Panc1 (cell line): ENCODE data around the gene EIF4ENIF1. TPM values are rescaled to one million over a fixed set of nuclear protein-coding genes. Genes with fewer than 3 reads are reported as not detected.
A peak's percentile ranks its signal among the peaks of the same experiment; 100 is the strongest.

Experiments used
- ATAC-seq: fragments of 200-7000 bp; cut with Tn5 transposase; 2 replicates; pipeline ENCODE4 v1.9.1; 2020; ENCODE audit warnings: mild to moderate bottlenecking, moderate library complexity
- BruUV-seq: library from RNA; stranded (reverse); fragments of 400-500 nt; replicated peaks from 2 replicates; lab custom pipeline; 2021; lab: Mats Ljungman, UMichigan
- CTCF ChIA-PET: fragments of 300-600 bp; sonication (Branson Sonifier 250); formaldehyde crosslinking; loops from one replicate; lab custom pipeline; 2022; ENCODE audit warnings: antibody characterized with exemption; lab: Charles Lee
- POLR2A ChIA-PET: fragments of 300-600 bp; sonication (Branson Sonifier 250); formaldehyde crosslinking; loops from one replicate; lab custom pipeline; 2022; ENCODE audit warnings: antibody characterized with exemption; lab: Charles Lee
- DNase-seq: peaks from one replicate; pipeline ENCODE4 v3.0.0-alpha.2; 2010; ENCODE audit warnings: low read depth, low spot score
- H3K27ac ChIP-seq: 2 replicates; pipeline ENCODE4 v1.5.1; 2011; ENCODE audit warnings: mild to moderate bottlenecking, low read length, inconsistent platforms
- H3K27me3 ChIP-seq: fragments of 200-500 bp; sonication (Bioruptor generic); 2 replicates; pipeline ENCODE4 v1.6.0; 2014; ENCODE audit warnings: low read length, inconsistent platforms; ENCODE audit not compliant: control insufficient read depth, insufficient read depth
- H3K36me3 ChIP-seq: fragments of 200-500 bp; sonication (Bioruptor generic); 2 replicates; pipeline ENCODE4 v1.5.1; 2014; ENCODE audit warnings: inconsistent platforms, mild to moderate bottlenecking, low read length, moderate library complexity; ENCODE audit not compliant: control insufficient read depth, insufficient read depth
- H3K4me1 ChIP-seq: 2 replicates; pipeline ENCODE4 v1.5.1; 2011; ENCODE audit warnings: inconsistent platforms, mild to moderate bottlenecking, low read length, moderate library complexity; ENCODE audit not compliant: control insufficient read depth, insufficient read depth
- H3K4me3 ChIP-seq, 2 experiments: 2 replicates each; pipeline ENCODE4 v1.5.1; 2011 to 2012; ENCODE audit warnings: low read depth in 2 of 2, low read length in 2 of 2, mild to moderate bottlenecking in 2 of 2, inconsistent platforms in 1 of 2, moderate library complexity in 1 of 2
- H3K9me3 ChIP-seq: fragments of 200-500 bp; sonication (Bioruptor generic); 2 replicates; pipeline ENCODE4 v1.5.1; 2014; ENCODE audit warnings: low read depth, mild to moderate bottlenecking, inconsistent platforms, low read length, moderate library complexity; ENCODE audit not compliant: control insufficient read depth, insufficient read depth
- CTCF ChIP-seq: fragments of 450-650 bp; IDR thresholded peaks from 2 replicates; pipeline ENCODE4 v1.5.1; 2017; ENCODE audit warnings: mild to moderate bottlenecking
- POLR2AphosphoS5 ChIP-seq: IDR thresholded peaks from 2 replicates; pipeline ENCODE4 v1.6.1; 2012; ENCODE audit warnings: mild to moderate bottlenecking, low read depth, low read length, moderate library complexity
- REST ChIP-seq, 2 experiments: IDR thresholded peaks; 2 replicates each; pipeline ENCODE4 v1.6.1; 2011 to 2012; ENCODE audit warnings: low read depth in 2 of 2, control low read depth in 1 of 2, low read length in 1 of 2, mild to moderate bottlenecking in 1 of 2, moderate library complexity in 1 of 2; ENCODE audit not compliant: insufficient read depth in 1 of 2
- SIN3A ChIP-seq: IDR thresholded peaks from 2 replicates; pipeline ENCODE4 v1.6.1; 2012; ENCODE audit warnings: low read depth, mild to moderate bottlenecking, low read length, moderate library complexity, borderline replicate concordance; ENCODE audit not compliant: insufficient read depth
- TCF7L2 ChIP-seq: IDR thresholded peaks from 2 replicates; pipeline ENCODE4 v1.6.1; 2011; ENCODE audit warnings: mild to moderate bottlenecking, low read depth, low read length, inconsistent platforms
- in situ Hi-C: cut with HindIII; loops from 2 replicates; pipeline ENCODE4 v1.10.0; 2016; ENCODE audit warnings: low sequenced_read_pairs, low pct_unique_long_range_greater_than_20kb
- intact Hi-C: fragments of 100-400 bp; cut with micrococcal nuclease; formaldehyde crosslinking; loops from one replicate; pipeline ENCODE4 v1.10.0; 2022; ENCODE audit not compliant: unreplicated experiment
- total RNA-seq: library from RNA; stranded (reverse); gene quantifications from one replicate; pipeline ENCODE4 v1.2.1, GENCODE V29; 2021; ENCODE audit not compliant: unreplicated experiment

The EIF4ENIF1 gene
- total RNA-seq, 1 experiment from 2014 or later = 23.3 TPM

- BruUV-seq = no TSS peak
- ChIA-PET POLR2A (no interaction called here), CTCF (no interaction called here)
- Histone ChIP-seq H3K4me1 (peaks cover 16% of the 10 kb centered on the region), H3K27me3 (no peaks in the 10 kb centered on the region), H3K9me3 (no peaks in the 10 kb centered on the region), H3K27ac (peak overlapping the region; percentile 94; the same call in 1 of the 2 replicates), H3K36me3 (peaks cover 16% of the 10 kb centered on the region), H3K4me3 (peak overlapping the region in 1 of 2 experiments; percentile 85; a peak in 2 of 4 replicates)
- DNase-seq (no peak), ATAC-seq (no peak)
- intact Hi-C loops (no loop called here), in situ Hi-C loops (no loop called here)
- TF ChIP-seq TCF7L2 (no peak), CTCF (no peak), REST (IDR thresholded peaks at IDR 0.05; ENCODE audit: insufficient read depth in 1 of 2, low read depth in 2 of 2, low read length in 1 of 2) (no peak), POLR2AphosphoS5 (no peak), SIN3A (no peak)
These were observed 1.7 kb upstream of the EIF4ENIF1 start for GRCh38 chr22:31491218-31491962.

GRCh38 chr22:31490496-31490925 lies 869 bp upstream of the EIF4ENIF1 start:
- Histone ChIP-seq H3K9me3 (no peaks in the 10 kb centered on the region), H3K27me3 (no peaks in the 10 kb centered on the region), H3K4me1 (peaks cover 16% of the 10 kb centered on the region), H3K4me3 (peak overlapping the region; percentile 85 to 96), H3K27ac (peak overlapping the region; percentile 94), H3K36me3 (peaks cover 16% of the 10 kb centered on the region)
- intact Hi-C loops = no loop called here
- ATAC-seq = peak; percentile 49; the same call in 1 of the 2 replicates
- TF ChIP-seq CTCF (no peak), TCF7L2 (no peak), REST (IDR thresholded peaks at IDR 0.05; ENCODE audit: insufficient read depth in 1 of 2, low read depth in 2 of 2, low read length in 1 of 2) (no peak), SIN3A (no peak), POLR2AphosphoS5 (no peak)
- ChIA-PET CTCF (no interaction called here), POLR2A (no interaction called here)
- in situ Hi-C loops = no loop called here
- TSS peak; percentile 88 for BruUV-seq
- no peak for DNase-seq
